MM.1S (cell line): ENCODE measurements around the gene ITGA2B.

ENCODE experiments used
- DNase-seq: peaks from one replicate; pipeline ENCODE4 v3.0.0-alpha.2; 2015
- H2AFZ ChIP-seq: fragments of 300-600 bp; sonication (generic); 2 replicates; pipeline ENCODE4 v1.6.0; 2016; ENCODE audit warnings: antibody characterized with exemption, low read length
- H3F3A ChIP-seq: fragments of 300-600 bp; sonication (generic); 2 replicates; pipeline ENCODE4 v1.6.1; 2016; ENCODE audit warnings: mild to moderate bottlenecking, antibody characterized with exemption, low read length, moderate library complexity, mixed read lengths; ENCODE audit not compliant: insufficient read depth
- H3K27ac ChIP-seq: fragments of 300-600 bp; sonication (generic); 2 replicates; pipeline ENCODE4 v1.5.1; 2016; ENCODE audit warnings: mild to moderate bottlenecking, low read length
- H3K27me3 ChIP-seq: fragments of 300-600 bp; sonication (generic); replicated peaks from 2 replicates; pipeline ENCODE4 v1.6.0; 2016; ENCODE audit warnings: low read length; ENCODE audit not compliant: insufficient read depth
- H3K36me3 ChIP-seq: fragments of 300-600 bp; sonication (generic); replicated peaks from 2 replicates; pipeline ENCODE4 v1.6.1; 2016; ENCODE audit warnings: mild to moderate bottlenecking, low read length, mixed read lengths; ENCODE audit not compliant: insufficient read depth
- H3K4me1 ChIP-seq: fragments of 300-600 bp; sonication (generic); 2 replicates; pipeline ENCODE4 v1.6.1; 2016; ENCODE audit warnings: low read length, mixed read lengths
- H3K4me2 ChIP-seq: fragments of 300-600 bp; sonication (generic); 2 replicates; pipeline ENCODE4 v1.6.0; 2016; ENCODE audit warnings: low read depth, low read length
- H3K4me3 ChIP-seq: fragments of 300-600 bp; sonication (generic); 2 replicates; pipeline ENCODE4 v1.5.1; 2016; ENCODE audit warnings: low read length, mixed read lengths
- H3K79me2 ChIP-seq: fragments of 300-600 bp; sonication (generic); 2 replicates; pipeline ENCODE4 v1.6.1; 2016; ENCODE audit warnings: mixed run types, low read length, mixed read lengths
- H3K9ac ChIP-seq: fragments of 300-600 bp; sonication (generic); 2 replicates; pipeline ENCODE4 v1.6.1; 2016; ENCODE audit warnings: low read length, mixed read lengths
- H3K9me2 ChIP-seq: fragments of 300-600 bp; sonication (generic); replicated peaks from 2 replicates; pipeline ENCODE4 v1.6.1; 2016; ENCODE audit warnings: mild to moderate bottlenecking, low read length, mixed read lengths; ENCODE audit not compliant: insufficient read depth
- H3K9me3 ChIP-seq: fragments of 300-600 bp; sonication (generic); replicated peaks from 2 replicates; pipeline ENCODE4 v1.6.1; 2016; ENCODE audit warnings: mild to moderate bottlenecking, low read length, mixed read lengths; ENCODE audit not compliant: insufficient read depth
- H4K20me1 ChIP-seq: fragments of 300-600 bp; sonication (generic); 2 replicates; pipeline ENCODE4 v1.6.1; 2016; ENCODE audit warnings: mild to moderate bottlenecking, low read length, moderate library complexity, mixed read lengths; ENCODE audit not compliant: insufficient read depth
- CTCF ChIP-seq: fragments of 300-600 bp; sonication (generic); IDR thresholded peaks from 2 replicates; pipeline ENCODE4 v1.5.1; 2016; ENCODE audit warnings: antibody characterized with exemption, low read length, mixed read lengths
- EZH2 ChIP-seq: fragments of 300-600 bp; sonication (generic); optimal IDR thresholded peaks from 2 replicates; pipeline ENCODE3; 2017; ENCODE audit warnings: low read depth, mild to moderate bottlenecking, antibody characterized with exemption, low read length, mixed read lengths
- EZH2phosphoT487 ChIP-seq: fragments of 300-600 bp; sonication (generic); IDR thresholded peaks from 2 replicates; pipeline ENCODE4 v1.6.1; 2018; ENCODE audit warnings: antibody characterized with exemption, low read length

ITGA2B gene

DNA sequence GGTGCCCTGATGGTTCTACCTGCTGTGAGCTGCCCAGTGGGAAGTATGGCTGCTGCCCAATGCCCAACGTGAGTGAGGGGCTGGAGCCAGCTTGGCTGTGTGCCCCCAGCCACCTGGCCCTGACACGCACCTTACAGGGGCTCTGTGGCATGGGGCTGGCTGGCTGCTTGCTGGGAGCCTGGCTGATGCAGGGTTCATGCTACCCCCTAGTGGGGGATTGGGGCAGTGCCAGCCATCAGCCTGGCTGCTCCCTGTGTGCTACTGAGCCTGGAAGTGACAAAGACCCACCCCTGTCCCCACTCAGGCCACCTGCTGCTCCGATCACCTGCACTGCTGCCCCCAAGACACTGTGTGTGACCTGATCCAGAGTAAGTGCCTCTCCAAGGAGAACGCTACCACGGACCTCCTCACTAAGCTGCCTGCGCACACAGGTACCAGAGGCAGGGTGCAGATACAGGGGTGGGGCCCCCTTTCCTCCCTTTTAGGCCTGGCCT lies 38.7 kb downstream of the ITGA2B start:
- no peak overlapping the region for H3K4me2 ChIP-seq
- no peak overlapping the region for H3K27ac ChIP-seq
- H3K27me3 ChIP-seq: no peaks in the 10 kb centered on the region
- DNase-seq: peak; percentile 64
- TF ChIP-seq EZH2 (no peak), CTCF (peak; percentile 88), EZH2phosphoT487 (no peak)
- H3K4me3 ChIP-seq: no peak overlapping the region
- no peak overlapping the region for H3K9ac ChIP-seq
- no peaks in the 10 kb centered on the region for H3K36me3 ChIP-seq
- H3K9me2 ChIP-seq: no peaks in the 10 kb centered on the region
- H2AFZ ChIP-seq: no peak overlapping the region
- H4K20me1 ChIP-seq: no peaks in the 10 kb centered on the region
- peaks cover 18% of the 10 kb centered on the region for H3K4me1 ChIP-seq
- H3K79me2 ChIP-seq: no peaks in the 10 kb centered on the region
- no peaks in the 10 kb centered on the region; the same call in 1 of the 2 replicates for H3F3A ChIP-seq
- no peaks in the 10 kb centered on the region for H3K9me3 ChIP-seq

DNA sequence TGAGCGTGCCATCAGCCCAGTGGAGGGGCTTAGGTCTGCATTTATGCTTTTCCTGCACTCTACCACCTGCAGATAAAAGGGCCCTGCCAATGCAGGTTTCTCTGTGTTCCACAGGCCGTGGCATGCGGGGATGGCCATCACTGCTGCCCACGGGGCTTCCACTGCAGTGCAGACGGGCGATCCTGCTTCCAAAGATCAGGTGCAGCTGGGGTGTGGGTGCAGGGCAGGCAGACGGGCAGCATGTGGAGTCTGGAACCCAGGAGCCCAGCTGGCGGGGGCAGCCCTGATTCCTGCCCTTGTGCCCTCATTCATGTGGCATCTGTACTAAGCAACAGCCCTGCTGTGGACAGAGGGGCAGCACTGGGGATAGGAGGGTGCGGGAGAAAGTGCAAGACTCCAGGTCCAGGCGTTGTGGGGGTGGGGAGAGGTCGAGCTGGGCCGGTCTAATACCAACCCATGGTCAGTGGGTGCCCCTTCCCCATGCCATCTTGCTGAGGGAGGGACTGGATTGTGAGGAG lies 39.8 kb downstream of the ITGA2B start:
- Histone ChIP-seq H3K36me3 (no peaks in the 10 kb centered on the region), H3K4me2 (no peak overlapping the region), H3K4me1 (peaks cover 18% of the 10 kb centered on the region), H2AFZ (no peak overlapping the region), H3F3A (no peaks in the 10 kb centered on the region; the same call in 1 of the 2 replicates), H3K9me3 (no peaks in the 10 kb centered on the region), H3K27ac (no peak overlapping the region), H3K9ac (no peak overlapping the region), H4K20me1 (no peaks in the 10 kb centered on the region), H3K27me3 (no peaks in the 10 kb centered on the region), H3K9me2 (no peaks in the 10 kb centered on the region), H3K79me2 (no peaks in the 10 kb centered on the region), H3K4me3 (no peak overlapping the region)
- DNase-seq: no peak
- TF ChIP-seq CTCF: no peak
- no peak for TF ChIP-seq EZH2
- TF ChIP-seq EZH2phosphoT487: no peak

- TF ChIP-seq CTCF (no peak), EZH2phosphoT487 (no peak), EZH2 (no peak)
- Histone ChIP-seq H3K27me3 (no peaks in the 10 kb centered on the region), H3K4me1 (peaks cover 18% of the 10 kb centered on the region), H3K9me3 (no peaks in the 10 kb centered on the region), H3F3A (no peaks in the 10 kb centered on the region; the same call in 1 of the 2 replicates), H3K4me2 (no peak overlapping the region), H3K27ac (no peak overlapping the region), H3K9me2 (no peaks in the 10 kb centered on the region), H3K4me3 (no peak overlapping the region), H3K79me2 (no peaks in the 10 kb centered on the region), H3K9ac (no peak overlapping the region), H3K36me3 (no peaks in the 10 kb centered on the region), H2AFZ (no peak overlapping the region), H4K20me1 (no peaks in the 10 kb centered on the region)
- DNase-seq: no peak
Measured at GRCh38 chr17:44348988-44349364, 40.5 kb downstream of the ITGA2B start.
